GM21360 (cell line): Measurements from ENCODE around the gene SRD5A2.

Experiments
- ATAC-seq: cut with Tn5 transposase; IDR thresholded peaks from one replicate; pipeline ENCODE4 v1.9.1; 2021; ENCODE audit warnings: mild to moderate bottlenecking, moderate library complexity; ENCODE audit not compliant: unreplicated experiment

Gene SRD5A2

GRCh38 chr2:31474296-31474695 lies 106.4 kb downstream of the SRD5A2 start:
- no peak for ATAC-seq
